Stimulated activated CD4-positive, alpha-beta T cell treated with anti-CD3 and anti-CD28 coated beads, Interleukin-1b, Interleukin-23, amount 100 ng/mL, for 48 hours (primary cell): Measurements from ENCODE around the gene MAGEB4.
"Not testable (repeated sequence)": the region's sequence is repeated elsewhere in the genome, so short reads cannot be mapped to it uniquely, and the experiment has no call there.

Experiments
- DNase-seq: peaks from one replicate; pipeline ENCODE4 v3.0.0-alpha.2; 2020

The MAGEB4 gene

DNA sequence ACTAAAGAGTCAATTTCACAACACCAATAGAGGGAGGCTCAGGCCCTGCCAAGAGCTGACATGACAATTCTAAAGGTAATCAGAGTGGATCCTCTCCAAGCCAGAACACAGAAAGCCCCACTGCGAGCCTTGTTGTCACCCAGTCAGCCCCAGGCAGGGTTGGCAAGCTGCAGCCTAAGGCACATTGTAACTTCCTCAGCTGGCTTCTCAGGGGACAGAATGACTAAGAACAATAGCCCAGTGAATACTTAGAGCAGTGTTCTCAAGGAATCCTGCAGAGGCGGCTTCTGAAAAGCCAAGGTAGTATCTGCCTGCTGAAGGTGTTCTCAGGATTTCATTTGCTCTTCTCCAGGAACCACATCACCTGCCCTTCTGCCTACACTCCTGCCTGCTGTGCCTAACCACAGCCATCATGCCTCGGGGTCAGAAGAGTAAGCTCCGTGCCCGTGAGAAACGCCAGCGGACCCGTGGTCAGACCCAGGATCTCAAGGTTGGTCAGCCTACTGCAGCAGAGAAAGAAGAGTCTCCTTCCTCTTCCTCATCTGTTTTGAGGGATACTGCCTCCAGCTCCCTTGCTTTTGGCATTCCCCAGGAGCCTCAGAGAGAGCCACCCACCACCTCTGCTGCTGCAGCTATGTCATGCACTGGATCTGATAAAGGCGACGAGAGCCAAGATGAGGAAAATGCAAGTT is at the start of gene MAGEB4:
Gene MAGEB4, plus strand, starts transcription at position 277 of the 692 bp plus-strand sequence. Its CDS starts 136 bp downstream, at position 413.
- DNase-seq = no peak

DNA sequence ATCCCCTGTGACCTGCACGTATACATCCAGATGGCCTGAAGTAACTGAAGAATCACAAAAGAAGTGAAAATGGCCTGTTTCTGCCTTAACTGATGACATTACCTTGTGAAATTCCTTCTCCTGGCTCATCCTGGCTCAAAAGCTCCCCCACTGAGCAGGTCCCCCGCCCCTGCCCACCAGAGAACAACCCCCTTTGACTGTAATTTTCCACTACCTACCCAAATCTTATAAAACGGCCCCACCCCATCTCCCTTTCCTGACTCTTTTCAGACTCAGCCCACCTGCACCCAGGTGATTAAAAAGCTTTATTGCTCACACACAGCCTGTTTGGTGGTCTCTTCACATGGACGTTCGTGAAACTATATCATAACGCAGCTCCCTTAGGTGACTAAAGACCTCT is 47.9 kb upstream of the MAGEB4 start:
- not testable (repeated sequence) for DNase-seq

DNA sequence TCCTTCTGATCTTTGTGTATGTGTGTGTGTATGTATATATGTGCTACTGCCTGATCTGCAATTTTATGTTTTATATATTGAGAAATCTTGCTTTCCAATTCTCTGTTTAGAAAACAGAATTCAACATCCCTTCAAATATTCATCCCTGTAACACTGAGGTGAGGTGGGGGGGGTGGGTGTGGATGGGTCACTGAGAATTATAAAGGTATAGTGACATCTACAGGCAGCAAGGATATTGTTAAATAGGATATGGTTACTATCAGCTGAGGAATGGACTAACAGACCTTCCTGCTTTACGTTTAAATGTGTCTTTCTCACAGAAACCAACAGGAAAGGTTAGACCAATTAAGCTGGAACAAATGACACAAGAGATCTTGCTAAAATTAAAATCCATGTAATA is 45.5 kb upstream of the MAGEB4 start:
- no peak for DNase-seq

DNA sequence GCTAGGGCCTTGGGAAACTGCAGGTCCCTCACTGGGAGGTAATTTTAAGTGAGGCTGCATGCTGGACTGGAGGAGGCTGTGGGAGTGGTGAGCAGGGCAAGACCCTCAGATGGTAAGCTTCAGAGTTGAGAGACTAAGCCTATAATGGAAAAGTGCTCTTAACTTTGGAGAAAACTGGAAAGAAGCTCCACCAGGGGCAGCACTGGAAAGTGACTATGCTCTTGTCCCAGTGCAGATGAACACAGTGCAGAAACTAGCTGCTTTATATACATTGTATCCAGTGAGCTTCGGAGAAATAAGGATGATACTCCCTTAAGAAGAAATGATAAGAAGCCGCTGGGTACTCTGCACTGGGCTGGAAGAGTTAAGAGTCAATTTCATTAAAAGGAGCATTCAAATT is 29.6 kb upstream of the MAGEB4 start:
- DNase-seq = no peak

DNA sequence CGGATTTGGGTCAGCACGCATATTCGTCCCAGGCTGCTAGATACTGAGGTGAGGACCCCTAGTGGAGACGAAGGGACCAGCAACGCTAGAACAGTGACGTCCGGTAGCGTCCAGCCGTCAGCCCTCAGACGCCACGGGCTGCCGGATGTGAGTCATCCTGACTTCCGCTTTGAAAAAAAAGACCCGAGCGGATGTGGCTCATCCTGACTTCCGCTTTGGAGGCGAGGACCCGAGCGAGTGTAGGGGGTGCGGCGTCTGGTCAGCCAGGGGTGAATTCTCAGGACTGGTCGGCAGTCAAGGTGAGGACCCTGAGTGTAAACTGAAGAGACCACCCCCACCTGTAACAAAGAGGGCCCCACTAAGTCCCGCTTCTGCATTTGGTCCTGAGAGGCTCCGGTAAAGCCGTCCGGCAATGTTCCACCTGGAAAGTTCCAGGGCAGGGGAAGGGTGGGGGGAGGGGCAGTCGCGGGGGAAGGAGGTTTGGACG is 26.4 kb upstream of the MAGEB4 start, which contains the start of gene MAGEB2:
Gene MAGEB2, plus strand, starts transcription at position 207 of the 487 bp plus-strand sequence. CDS start 3,018 bp downstream, outside the sequence.
- no peak for DNase-seq

- DNase-seq = no peak
These were observed 24.3 kb upstream of the MAGEB4 start for GRCh38 chrX:30217465-30217864.

DNA sequence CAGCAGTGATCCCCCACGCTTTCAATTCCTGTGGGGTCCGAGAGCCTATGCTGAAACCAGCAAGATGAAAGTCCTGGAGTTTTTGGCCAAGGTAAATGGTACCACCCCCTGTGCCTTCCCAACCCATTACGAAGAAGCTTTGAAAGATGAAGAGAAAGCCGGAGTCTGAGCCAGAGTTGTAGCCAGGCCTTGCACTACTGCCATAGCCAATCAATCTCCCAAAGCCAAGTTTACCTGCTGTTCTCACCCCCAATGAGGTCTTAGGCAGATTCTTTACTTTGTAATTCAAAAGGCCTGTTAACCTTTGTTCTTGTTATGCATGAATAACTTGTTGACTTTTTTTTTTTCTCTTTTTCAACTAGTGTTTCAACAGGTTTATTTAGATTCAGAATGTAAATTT is 22.4 kb upstream of the MAGEB4 start:
- DNase-seq = no peak

DNA sequence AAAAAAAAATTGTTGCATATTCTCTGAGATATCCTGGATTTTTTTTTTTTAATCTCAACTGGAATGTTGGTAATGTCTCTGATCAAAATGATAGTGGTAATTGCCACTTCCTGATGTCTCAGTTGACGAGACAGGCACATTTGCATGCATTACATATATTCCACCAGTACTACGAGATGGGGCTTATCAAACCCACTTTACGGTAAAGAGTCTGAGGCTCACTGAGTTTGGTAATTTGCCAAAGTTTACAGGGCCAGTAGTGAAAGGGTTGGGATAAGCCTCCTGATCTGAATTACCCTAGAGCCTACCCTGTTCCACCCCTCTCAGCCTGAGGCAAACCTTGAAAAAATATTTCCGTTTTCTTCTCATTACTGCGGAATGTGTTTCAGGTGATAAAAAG is 21.1 kb upstream of the MAGEB4 start:
- no peak for DNase-seq

DNA sequence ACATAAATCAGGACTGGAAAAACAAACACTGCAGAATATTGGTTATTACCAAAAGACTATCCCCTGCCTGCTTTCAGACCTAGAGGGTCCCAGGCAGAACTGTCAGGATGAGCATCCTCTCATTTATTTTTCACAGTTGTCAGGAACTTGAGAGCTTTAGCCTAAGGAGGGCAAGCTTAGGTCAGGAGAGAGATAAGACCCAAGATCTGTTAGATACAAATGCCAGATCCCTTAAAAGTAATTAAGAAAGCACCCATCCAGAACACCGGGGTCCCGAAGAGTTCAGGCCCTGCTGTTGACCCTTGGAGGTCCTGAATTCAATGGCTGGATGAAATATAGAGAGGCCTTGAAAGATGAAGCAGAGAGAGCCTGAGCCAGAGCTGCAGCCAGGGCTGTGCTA is 17.3 kb upstream of the MAGEB4 start:
- DNase-seq = no peak

DNA sequence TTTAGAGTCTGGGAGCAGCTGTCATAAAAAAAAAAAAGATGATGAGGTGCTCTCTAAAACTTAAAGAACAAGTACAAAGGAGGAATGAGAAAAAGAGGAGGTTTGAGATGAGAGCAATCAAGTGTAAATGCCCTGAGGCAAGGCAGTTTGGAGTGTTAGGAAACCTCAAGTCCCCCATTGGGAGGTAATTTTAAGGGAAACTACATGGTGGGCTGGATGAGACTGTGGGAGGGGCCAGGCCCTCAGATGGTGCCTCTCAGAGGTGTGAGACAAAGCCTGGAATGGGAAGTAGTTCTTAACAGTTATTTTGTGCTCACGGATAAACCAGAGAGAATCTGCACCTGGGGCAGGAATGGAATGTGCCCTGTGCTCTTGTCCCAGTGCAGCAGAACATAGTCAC is 13.3 kb upstream of the MAGEB4 start:
- DNase-seq = no peak

- no peak for DNase-seq
These were observed 11.4 kb upstream of the MAGEB4 start, which contains the start of gene MAGEB3 for GRCh38 chrX:30230395-30230794. TSS of gene MAGEB3 (plus strand) at chrX:30230657. CDS start at chrX:30235925, 5,268 bp downstream.

- no peak for DNase-seq
These were observed 5.1 kb downstream of the MAGEB4 start, which contains the start of gene MAGEB1 for GRCh38 chrX:30246769-30247489. TSS of gene MAGEB1 (plus strand) at chrX:30247146. CDS start at chrX:30250494, 3,348 bp downstream.

DNA sequence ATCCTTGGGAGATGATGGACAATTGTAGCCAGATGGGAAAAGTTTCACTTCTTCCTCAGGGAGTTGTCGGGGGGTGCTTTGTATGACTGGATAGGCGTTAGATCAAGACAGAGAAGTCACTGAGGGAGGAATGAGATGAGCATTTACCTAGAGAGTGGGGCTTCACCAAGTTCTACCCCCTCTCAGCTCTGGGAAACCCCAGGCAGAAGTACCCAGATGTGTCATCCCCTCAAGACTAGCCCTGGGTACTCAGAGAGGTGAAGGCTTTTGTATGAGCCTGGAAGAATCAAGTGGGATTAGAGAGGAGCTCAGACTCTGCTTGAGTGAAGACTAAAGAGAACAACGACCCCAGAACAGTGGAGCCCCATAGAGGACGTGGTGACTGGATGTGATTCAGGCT is 7.1 kb downstream of the MAGEB4 start:
- DNase-seq = no peak

- no peak for DNase-seq
These were observed 11.5 kb downstream of the MAGEB4 start for GRCh38 chrX:30253257-30253656.

DNA sequence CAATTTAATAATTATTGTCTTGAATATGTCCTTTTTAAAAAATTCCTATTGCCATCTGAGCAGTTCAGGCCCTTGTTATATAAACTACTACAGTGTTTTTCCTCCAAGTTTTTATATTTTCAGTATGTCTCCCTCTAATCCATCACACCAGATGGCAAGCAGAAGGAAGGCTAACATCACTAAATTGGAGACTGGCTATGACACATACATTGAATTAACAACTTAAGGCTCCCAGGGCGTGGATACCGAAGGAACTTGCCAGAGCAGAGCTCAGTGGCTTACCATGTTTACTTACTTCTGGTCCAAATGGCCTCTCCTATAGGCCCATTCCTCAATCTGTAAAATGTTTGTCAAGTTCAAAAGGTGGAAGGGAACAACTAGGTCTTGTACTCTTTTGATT is 18.1 kb downstream of the MAGEB4 start:
- DNase-seq = no peak

DNA sequence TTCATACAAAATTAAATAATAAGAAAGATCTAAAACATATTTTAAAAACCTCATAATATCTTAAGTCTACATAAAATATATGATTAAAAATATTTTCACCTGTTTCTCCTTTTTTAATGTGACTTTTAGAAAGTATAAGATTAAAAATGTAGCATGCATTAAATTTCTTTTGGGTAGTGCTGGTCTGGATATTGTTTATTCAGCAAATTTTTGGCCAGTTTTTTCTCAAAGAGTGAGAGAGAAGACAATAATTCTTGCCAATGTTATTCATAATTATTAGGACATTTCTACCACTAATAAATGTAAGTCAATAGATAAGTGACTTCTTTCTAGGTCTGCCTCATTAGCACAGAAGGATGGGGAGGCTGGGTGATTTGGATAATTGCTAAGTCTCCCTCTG is 19.2 kb downstream of the MAGEB4 start:
- no peak for DNase-seq

DNA sequence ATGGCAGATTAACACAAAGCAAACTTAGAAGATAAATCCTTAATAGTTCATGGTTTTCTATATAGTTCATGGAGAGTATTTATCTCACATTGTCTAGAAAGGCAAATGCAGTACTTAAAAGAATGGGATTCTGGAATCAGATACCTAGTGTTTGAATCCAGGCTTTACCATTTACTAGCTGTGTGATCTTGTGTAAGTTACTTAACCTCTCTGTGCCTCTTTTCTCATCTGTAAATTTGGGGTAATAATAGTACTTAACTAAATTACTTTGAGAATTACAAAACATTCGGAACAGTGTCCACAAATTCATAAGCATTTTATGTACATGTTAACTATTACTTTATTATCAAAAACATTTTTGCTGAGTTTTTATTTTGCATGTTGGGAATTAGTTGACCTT is 21.0 kb downstream of the MAGEB4 start:
- DNase-seq = no peak

DNA sequence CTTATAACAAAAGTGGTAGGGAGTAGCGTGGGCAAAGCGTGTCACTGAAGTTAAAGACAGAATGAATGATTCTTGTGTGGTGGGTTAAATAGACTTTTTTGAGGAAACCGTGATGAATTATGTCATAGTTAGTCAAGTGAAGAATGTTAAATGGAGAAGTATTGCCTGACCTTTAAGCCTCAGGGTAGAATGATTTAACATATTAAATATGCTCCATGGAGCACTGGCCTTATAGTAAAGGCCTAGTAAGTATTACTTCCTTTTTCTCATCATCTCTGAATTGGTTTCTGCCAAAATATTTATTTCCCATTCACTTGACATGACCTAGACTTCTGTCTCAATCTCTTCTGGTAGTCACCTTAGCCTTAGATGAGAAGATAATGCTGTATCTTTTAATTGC is 28.8 kb downstream of the MAGEB4 start:
- no peak for DNase-seq

DNA sequence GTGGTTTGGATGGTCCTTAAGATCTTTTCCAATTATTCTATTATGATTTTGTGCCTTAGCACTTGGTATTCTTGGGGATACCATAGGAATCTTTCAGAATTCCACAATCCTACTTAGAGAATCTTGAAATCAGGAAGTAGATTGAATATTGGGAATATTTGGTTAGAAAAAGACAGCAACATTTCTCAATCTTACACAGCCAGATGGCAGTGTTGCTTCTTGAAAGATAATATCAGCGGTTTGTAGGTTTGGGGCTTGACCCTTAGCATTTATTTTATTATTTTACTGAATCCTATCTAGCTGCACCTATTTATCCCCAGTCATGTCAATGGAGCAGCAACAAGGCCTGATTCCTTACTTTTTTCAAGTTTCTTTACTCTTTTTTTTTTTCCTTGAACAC is 33.7 kb downstream of the MAGEB4 start:
- DNase-seq = no peak

- DNase-seq = no peak
These were observed 36.6 kb downstream of the MAGEB4 start for GRCh38 chrX:30278365-30278764.

- DNase-seq = no peak
These were observed 38.6 kb downstream of the MAGEB4 start for GRCh38 chrX:30280428-30280827.

GRCh38 chrX:30282527-30282926 is 40.7 kb downstream of the MAGEB4 start:
- no peak for DNase-seq

GRCh38 chrX:30283456-30284200 is 41.8 kb downstream of the MAGEB4 start:
- DNase-seq = no peak
